K562 (cell line): ENCODE data around the gene RNPEP. TPM values are rescaled to one million over a fixed set of nuclear protein-coding genes. Genes with fewer than 3 reads are reported as not detected.

ENCODE experiments used
- CTBP1 ChIP-seq: fragments of 450-650 bp; IDR thresholded peaks from 2 replicates; pipeline ENCODE4 v1.6.1; 2016; ENCODE audit warnings: borderline replicate concordance
- KAT7 ChIP-seq: sonication (generic); formaldehyde crosslinking; IDR thresholded peaks from 2 replicates; pipeline ENCODE4 v1.8.0; 2022; ENCODE audit warnings: missing genetic modification reagents, mild to moderate bottlenecking, borderline replicate concordance
- RAD51 ChIP-seq: fragments of 450-650 bp; IDR thresholded peaks from 2 replicates; pipeline ENCODE4 v1.7.1; 2016; ENCODE audit warnings: low read depth, mild to moderate bottlenecking, borderline replicate concordance
- SIN3A ChIP-seq, 2 experiments: fragments of 150-350 bp in 1 of 2; IDR thresholded peaks; 2 replicates each; pipeline ENCODE4 v1.6.1; 2011 to 2016; ENCODE audit warnings: borderline replicate concordance in 2 of 2, low read depth in 2 of 2, low read length in 2 of 2, mild to moderate bottlenecking in 2 of 2, moderate library complexity in 2 of 2; ENCODE audit not compliant: control insufficient read depth in 1 of 2
- SMARCC2 ChIP-seq: fragments of 450-650 bp; IDR thresholded peaks from 2 replicates; pipeline ENCODE4 v1.6.1; 2017; ENCODE audit warnings: antibody characterized with exemption, moderate library complexity, mild to moderate bottlenecking, low read depth
- THRAP3 ChIP-seq: fragments of 450-650 bp; IDR thresholded peaks from 2 replicates; pipeline ENCODE4 v1.6.1; 2016; ENCODE audit warnings: mild to moderate bottlenecking, inconsistent platforms, borderline replicate concordance
- TSC22D4 ChIP-seq: fragments of 450-650 bp; IDR thresholded peaks from 2 replicates; pipeline ENCODE4 v1.6.1; 2016; ENCODE audit warnings: missing genetic modification characterization, missing biosample characterization, control low read depth
- ZNF184 ChIP-seq: sonication (generic); formaldehyde crosslinking; IDR thresholded peaks from 2 replicates; pipeline ENCODE4 v1.5.0; 2020; ENCODE audit warnings: missing genetic modification reagents
- ZNF3 ChIP-seq: fragments of 250-450 bp; sonication (Bioruptor Pico); IDR thresholded peaks from 2 replicates; pipeline ENCODE4 v1.5.0; 2021; ENCODE audit warnings: mild to moderate bottlenecking, moderate library complexity
- ZNF764 ChIP-seq: fragments of 250-450 bp; sonication (Bioruptor Pico); IDR thresholded peaks from 2 replicates; pipeline ENCODE4 v1.4.0; 2020; ENCODE audit warnings: low read depth, mild to moderate bottlenecking, moderate library complexity
- polyA plus RNA-seq, 8 experiments: library from polyadenylated mRNA; depleted of rRNA in 4 of 8; stranded (reverse) in 5 of 8; unstranded in 3 of 8; fragments of >200 nt; fragmentation: Nextera tagmentation in 2 of 8; fragmentation: Illumina TruSeq in 1 of 8; extraction: Ambion mirVana in 2 of 8; extraction: Trizol in 1 of 8; gene quantifications; 2 replicates each; pipeline versions ENCODE4 v1.2.1 to v1.2.3, GENCODE V29; 2011 to 2014; ENCODE audit warnings: inconsistent platforms in 1 of 8, missing spikeins in 1 of 8
- total RNA-seq, 7 experiments: library from RNA; depleted of rRNA in 6 of 7; stranded (reverse); fragments of >200 nt in 6 of 7; fragmentation: Illumina TruSeq in 2 of 7; extraction: Trizol in 2 of 7; gene quantifications; 2 replicates each; pipeline versions ENCODE4 v1.2.1 to v1.2.3, GENCODE V29; 2011 to 2021; ENCODE audit warnings: low replicate concordance in 1 of 7
- TF ChIP-seq, protein P1 (sequence below): sonication (generic); formaldehyde crosslinking; IDR thresholded peaks from 2 replicates; pipeline ENCODE4 v1.5.0; 2020; ENCODE audit warnings: missing genetic modification reagents
- TF ChIP-seq, protein P2 (sequence below): fragments of 250-450 bp; sonication (Bioruptor Pico); IDR thresholded peaks from 2 replicates; pipeline ENCODE4 v1.8.0; 2021; ENCODE audit warnings: borderline replicate concordance, mild to moderate bottlenecking, moderate library complexity; ENCODE audit not compliant: poor library complexity, severe bottlenecking
- TF ChIP-seq, protein P3 (sequence below): fragments of 450-650 bp; formaldehyde crosslinking; IDR thresholded peaks from 2 replicates; pipeline ENCODE4 v1.4.0; 2020; ENCODE audit warnings: mild to moderate bottlenecking, moderate library complexity
- TF ChIP-seq, protein P4 (sequence below): sonication (generic); formaldehyde crosslinking; IDR thresholded peaks from 2 replicates; pipeline ENCODE4 v1.8.0; 2023; ENCODE audit warnings: mild to moderate bottlenecking, missing genetic modification reagents
- TF ChIP-seq, protein P5 (sequence below): fragments of 450-650 bp; formaldehyde crosslinking; conservative IDR thresholded peaks from 2 replicates; pipeline ENCODE4 v1.4.0; 2022; ENCODE audit warnings: mild to moderate bottlenecking, missing genetic modification characterization

The RNPEP gene
- total and polyA plus RNA-seq, 9 of the 15 experiments (the other 6 are each of a cell fraction or from before 2014, with no cell fraction given) = 27.5 to 131 (median 63.4) TPM

DNA sequence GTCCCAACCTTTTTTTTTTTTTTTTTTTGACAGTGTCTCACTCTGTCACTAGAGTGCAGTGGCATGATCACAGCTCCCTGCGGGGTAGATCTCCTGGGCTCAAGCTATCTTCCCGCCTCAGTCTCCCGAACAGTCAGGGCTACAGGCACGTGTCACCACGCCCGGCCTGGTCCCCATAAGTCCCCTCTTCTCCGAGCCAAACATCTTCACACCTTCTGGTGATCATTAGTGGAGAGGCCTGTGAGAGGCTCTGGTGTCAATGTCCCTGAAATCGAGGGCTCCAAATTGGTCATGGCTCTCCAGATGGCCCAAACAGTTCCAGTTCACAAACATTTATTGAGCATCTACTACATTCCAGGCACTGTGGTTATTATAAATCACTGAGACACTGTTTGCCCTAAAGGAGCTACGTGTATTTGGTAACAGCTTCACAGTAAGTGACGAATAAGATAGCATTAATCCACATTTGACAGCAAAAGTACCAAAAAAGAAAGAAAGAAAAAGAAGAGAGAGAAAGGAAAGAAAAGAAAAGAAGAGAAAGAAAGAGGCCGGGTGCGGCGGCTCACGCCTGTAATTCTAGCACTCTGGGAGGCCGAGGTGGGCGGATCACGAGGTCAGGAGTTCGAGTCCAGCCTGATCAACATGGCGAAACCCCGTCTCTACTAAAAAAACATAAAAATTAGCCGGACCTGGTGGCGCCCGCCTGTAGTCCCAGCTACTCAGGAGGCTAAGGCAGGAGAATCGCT, 28.0 kb upstream of the RNPEP start (continued):
- TF ChIP-seq, protein P1, sequence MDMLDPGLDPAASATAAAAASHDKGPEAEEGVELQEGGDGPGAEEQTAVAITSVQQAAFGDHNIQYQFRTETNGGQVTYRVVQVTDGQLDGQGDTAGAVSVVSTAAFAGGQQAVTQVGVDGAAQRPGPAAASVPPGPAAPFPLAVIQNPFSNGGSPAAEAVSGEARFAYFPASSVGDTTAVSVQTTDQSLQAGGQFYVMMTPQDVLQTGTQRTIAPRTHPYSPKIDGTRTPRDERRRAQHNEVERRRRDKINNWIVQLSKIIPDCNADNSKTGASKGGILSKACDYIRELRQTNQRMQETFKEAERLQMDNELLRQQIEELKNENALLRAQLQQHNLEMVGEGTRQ (CRISPR knock-in tag) = no peak
- TF ChIP-seq, protein P2, sequence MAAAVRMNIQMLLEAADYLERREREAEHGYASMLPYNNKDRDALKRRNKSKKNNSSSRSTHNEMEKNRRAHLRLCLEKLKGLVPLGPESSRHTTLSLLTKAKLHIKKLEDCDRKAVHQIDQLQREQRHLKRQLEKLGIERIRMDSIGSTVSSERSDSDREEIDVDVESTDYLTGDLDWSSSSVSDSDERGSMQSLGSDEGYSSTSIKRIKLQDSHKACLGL = no peak
- TF ChIP-seq CTBP1 = no peak
- no peak for TF ChIP-seq ZNF184
- TF ChIP-seq TSC22D4 (tag) = peak; percentile 76; the same call in 1 of the 2 replicates
- no peak for TF ChIP-seq SIN3A (IDR thresholded peaks at IDR 0.05; ENCODE audit: borderline replicate concordance in 2 of 2, control insufficient read depth in 1 of 2, low read depth in 2 of 2, low read length in 2 of 2)
- 0 out of 2 replicates have a peak, but pooled peaks have one; percentile 39 for TF ChIP-seq THRAP3
- TF ChIP-seq ZNF764 (CRISPR knock-in tag) = 0 out of 2 replicates have a peak, but pooled peaks have one; percentile 5
- no peak for TF ChIP-seq ZNF3 (CRISPR knock-in tag)
- TF ChIP-seq, protein P3, sequence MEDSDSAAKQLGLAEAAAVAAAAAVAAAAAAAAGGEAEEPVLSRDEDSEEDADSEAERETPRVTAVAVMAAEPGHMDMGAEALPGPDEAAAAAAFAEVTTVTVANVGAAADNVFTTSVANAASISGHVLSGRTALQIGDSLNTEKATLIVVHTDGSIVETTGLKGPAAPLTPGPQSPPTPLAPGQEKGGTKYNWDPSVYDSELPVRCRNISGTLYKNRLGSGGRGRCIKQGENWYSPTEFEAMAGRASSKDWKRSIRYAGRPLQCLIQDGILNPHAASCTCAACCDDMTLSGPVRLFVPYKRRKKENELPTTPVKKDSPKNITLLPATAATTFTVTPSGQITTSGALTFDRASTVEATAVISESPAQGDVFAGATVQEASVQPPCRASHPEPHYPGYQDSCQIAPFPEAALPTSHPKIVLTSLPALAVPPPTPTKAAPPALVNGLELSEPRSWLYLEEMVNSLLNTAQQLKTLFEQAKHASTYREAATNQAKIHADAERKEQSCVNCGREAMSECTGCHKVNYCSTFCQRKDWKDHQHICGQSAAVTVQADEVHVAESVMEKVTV (CRISPR knock-in tag) = no peak
- TF ChIP-seq SMARCC2 = peak; percentile 75
- TF ChIP-seq, protein P4, sequence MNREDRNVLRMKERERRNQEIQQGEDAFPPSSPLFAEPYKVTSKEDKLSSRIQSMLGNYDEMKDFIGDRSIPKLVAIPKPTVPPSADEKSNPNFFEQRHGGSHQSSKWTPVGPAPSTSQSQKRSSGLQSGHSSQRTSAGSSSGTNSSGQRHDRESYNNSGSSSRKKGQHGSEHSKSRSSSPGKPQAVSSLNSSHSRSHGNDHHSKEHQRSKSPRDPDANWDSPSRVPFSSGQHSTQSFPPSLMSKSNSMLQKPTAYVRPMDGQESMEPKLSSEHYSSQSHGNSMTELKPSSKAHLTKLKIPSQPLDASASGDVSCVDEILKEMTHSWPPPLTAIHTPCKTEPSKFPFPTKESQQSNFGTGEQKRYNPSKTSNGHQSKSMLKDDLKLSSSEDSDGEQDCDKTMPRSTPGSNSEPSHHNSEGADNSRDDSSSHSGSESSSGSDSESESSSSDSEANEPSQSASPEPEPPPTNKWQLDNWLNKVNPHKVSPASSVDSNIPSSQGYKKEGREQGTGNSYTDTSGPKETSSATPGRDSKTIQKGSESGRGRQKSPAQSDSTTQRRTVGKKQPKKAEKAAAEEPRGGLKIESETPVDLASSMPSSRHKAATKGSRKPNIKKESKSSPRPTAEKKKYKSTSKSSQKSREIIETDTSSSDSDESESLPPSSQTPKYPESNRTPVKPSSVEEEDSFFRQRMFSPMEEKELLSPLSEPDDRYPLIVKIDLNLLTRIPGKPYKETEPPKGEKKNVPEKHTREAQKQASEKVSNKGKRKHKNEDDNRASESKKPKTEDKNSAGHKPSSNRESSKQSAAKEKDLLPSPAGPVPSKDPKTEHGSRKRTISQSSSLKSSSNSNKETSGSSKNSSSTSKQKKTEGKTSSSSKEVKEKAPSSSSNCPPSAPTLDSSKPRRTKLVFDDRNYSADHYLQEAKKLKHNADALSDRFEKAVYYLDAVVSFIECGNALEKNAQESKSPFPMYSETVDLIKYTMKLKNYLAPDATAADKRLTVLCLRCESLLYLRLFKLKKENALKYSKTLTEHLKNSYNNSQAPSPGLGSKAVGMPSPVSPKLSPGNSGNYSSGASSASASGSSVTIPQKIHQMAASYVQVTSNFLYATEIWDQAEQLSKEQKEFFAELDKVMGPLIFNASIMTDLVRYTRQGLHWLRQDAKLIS (CRISPR knock-in tag) = no peak
- TF ChIP-seq KAT7 (CRISPR knock-in tag) = no peak; the same call in 1 of the 2 replicates
- TF ChIP-seq, protein P5, sequence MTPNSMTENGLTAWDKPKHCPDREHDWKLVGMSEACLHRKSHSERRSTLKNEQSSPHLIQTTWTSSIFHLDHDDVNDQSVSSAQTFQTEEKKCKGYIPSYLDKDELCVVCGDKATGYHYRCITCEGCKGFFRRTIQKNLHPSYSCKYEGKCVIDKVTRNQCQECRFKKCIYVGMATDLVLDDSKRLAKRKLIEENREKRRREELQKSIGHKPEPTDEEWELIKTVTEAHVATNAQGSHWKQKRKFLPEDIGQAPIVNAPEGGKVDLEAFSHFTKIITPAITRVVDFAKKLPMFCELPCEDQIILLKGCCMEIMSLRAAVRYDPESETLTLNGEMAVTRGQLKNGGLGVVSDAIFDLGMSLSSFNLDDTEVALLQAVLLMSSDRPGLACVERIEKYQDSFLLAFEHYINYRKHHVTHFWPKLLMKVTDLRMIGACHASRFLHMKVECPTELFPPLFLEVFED = no peak
- no peak for TF ChIP-seq RAD51
